GM18502 (cell line): ENCODE results near the gene RBBP5.

Source experiments
- ATAC-seq: cut with Tn5 transposase; IDR thresholded peaks from one replicate; pipeline ENCODE4 v1.9.1; 2021; ENCODE audit warnings: mild to moderate bottlenecking; ENCODE audit not compliant: unreplicated experiment, poor library complexity

Gene RBBP5

DNA sequence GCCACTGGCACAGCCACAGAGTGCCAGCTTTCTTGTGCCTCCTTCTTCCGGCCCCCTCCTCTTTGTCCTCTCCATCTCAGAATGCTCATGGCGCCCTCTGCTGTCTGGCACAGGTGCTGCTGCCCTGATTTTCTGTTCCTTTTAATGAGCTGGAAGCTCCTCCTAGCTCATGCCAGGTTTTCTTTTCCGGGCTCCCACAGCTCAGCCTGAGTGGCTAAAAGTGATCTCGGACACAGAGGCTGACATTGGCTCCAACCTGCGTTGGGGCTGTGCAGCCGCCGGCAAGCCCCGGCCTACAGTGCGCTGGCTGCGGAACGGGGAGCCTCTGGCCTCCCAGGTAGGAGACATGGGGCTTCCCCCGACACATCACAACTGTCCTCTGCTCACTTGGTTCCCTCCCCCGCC is 60.1 kb downstream of the RBBP5 start:
- no peak for ATAC-seq

DNA sequence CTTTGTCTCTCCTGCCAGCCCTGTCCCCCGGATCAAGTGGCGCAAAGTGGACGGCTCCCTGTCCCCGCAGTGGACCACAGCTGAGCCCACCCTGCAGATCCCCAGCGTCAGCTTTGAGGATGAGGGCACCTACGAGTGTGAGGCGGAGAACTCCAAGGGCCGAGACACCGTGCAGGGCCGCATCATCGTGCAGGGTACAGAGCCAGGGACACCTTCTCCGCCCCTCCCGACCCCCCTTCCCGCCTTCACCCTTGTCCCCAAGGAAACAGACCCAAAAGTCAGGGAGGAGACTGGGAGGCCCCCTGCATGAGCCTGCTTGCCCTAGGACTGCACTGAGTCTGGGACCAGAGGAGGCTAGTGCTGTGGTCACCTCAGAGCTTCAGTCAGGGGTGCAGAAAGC is 60.6 kb downstream of the RBBP5 start:
- no peak for ATAC-seq

DNA sequence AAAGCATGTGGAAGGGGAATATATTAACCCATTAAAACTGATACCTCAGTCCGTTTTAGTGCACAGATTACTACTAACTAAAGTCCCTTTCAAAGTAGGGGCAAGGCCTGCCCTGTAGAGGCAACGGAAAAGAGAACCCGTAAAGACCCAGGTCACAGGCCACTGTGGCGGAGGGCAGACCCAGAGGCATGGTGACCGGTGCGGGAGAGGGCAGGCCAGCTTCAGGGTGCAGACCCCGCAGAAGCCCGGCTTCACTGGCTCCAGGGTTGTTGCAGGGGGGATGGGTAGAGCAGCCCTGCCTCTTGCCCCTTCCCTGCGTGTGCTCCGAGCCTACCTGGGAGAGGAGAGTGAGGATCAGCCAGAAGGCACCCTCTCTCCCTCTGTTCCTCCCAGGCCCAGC is 61.0 kb downstream of the RBBP5 start:
- no peak for ATAC-seq

DNA sequence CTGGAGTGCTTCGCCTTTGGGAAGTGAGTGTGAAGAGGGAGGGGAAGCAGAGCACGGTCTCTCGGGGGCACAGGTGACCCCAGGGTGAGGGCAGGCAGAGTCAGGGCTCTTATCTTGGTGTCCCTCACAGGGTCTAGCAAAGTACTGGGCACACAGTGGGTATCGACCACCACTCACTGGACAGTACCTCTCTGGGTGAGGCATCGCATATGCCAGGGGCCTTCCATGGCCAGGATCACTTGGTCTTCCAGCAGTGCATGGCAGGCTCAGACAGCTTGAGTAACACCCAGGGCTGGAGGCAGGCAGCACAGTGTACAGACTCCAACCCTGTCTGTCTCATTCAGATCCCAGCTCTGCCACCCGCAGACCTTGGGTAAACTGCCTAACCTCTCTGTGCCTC is 62.1 kb downstream of the RBBP5 start:
- no peak for ATAC-seq

DNA sequence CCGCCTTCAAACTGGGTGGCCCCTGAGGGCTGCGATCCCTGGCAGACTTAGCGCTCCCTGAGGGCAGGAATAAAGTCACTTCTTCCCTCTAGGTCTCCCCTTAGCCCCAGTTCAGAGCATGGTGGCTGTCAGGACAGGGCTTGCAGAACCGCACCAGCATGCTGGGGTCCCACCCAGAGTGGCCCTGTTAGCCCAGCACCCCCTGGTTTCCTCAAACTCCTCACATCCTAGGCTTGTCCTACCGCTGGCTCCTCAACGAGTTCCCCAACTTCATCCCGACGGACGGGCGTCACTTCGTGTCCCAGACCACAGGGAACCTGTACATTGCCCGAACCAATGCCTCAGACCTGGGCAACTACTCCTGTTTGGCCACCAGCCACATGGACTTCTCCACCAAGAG is 62.9 kb downstream of the RBBP5 start:
- ATAC-seq = no peak

DNA sequence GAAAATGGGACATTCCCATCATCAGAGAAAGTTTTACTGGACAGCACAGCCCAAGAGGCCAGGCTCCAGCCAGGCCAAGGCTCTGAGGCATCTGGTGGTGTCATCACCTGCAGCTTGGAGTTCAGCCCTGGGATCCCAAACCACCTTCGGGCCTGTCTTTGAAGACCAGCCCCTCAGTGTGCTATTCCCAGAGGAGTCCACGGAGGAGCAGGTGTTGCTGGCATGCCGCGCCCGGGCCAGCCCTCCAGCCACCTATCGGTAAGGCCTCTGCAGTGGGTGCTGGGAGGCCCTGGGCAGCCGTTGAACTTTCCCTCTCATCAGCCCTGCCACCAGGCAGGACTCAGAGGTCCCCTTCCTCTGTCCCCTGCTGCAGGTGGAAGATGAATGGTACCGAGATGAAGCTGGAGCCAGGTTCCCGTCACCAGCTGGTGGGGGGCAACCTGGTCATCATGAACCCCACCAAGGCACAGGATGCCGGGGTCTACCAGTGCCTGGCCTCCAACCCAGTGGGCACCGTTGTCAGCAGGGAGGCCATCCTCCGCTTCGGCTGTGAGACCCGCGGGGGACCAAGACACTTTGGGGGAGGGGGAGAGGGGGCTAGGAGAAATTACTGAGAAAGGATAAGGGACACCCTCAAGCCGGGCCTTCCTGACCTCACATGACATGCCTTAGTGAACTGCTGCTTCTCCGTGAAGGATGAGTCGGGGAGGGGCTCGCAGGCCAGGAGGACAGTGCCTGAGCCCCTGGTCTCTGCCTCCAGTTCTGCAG is 63.8 kb downstream of the RBBP5 start:
- ATAC-seq = no peak

DNA sequence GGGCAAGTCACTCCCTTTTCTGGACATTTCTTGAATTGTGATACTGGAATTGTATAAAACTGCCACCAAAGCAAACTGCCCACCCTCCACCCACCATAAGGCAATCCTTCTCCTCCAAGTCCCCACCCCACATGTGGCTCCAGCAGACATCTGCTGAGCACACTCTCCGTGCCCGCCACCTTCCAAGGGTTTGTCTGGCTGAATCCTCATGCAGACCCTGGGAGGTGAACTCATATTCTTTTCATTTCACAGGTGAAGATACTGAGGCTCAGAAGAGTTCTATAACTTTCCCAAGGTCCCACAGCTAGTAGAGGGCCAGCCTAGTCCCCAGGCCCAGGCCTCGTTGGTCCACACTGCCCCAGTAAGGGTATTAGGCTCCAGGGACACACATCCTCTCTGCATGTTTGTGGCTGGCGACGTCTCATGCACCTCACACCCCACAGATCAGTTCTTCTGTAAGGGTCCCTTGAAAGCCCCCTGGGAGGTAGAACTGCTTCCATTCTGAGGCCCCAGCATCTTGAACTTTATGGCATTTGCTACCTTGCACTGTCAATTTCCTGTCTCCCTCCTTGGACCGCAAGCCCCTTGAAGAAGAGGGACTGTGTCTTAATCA is 64.7 kb downstream of the RBBP5 start:
- ATAC-seq = no peak

DNA sequence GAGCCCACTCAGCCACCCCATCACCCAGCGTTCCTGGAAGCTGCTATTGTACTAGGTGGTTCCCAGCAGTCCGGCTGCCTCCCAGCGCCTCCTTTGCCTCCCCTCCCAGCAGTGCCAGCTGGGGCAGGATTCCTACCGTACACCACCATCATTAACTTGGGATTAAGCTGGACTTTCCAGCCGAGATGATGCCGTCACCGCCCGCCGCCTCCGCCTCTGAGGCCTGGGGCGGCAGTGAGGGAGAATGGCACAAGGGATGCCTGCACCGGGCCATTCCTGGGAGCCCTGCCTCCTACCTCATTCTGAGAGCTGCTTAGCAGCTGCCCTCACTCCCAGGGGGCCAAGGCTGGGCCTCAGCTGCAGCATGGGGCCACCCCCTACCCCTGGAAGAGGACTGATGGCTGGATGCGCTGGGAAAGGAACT is 65.6 kb downstream of the RBBP5 start:
- ATAC-seq = no peak

DNA sequence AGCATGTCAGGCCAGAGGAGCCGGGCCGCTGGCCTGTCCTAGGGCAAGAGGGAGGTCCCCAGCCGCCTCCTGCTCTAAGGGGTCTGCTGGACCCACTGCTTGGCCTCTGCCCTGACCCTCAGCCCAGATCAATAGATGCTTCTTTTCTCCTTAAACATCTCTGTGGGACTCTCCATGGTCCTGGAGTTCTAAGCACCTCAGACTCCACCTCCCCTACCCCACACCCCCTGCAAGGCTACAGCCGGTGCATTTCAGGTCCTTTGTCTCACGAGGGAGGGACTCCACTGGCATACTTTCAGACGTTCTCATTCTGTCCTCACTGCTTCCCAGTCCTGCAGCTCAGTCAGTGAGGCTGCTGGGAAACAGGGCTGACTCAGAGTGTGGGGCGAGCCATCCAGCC is 67.8 kb downstream of the RBBP5 start:
- ATAC-seq = no peak

DNA sequence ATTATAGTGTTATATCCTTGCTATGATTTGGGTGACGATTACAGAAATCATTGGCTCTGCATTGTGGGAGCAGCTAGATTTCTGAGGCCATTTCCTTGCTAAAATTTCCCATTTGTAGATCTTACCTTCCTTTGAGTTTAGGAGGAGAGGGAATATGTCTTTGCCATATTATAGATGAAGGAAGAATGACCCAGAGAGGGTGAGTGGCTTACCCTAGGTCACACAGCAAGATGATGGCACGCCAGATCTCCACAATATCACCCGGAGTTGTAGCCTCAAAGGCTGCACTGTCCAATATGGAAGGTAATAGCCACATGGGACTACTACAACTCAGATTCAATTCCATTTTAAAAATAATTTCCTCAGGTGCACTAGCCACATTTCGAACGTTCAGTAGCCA is 68.5 kb downstream of the RBBP5 start:
- no peak for ATAC-seq

DNA sequence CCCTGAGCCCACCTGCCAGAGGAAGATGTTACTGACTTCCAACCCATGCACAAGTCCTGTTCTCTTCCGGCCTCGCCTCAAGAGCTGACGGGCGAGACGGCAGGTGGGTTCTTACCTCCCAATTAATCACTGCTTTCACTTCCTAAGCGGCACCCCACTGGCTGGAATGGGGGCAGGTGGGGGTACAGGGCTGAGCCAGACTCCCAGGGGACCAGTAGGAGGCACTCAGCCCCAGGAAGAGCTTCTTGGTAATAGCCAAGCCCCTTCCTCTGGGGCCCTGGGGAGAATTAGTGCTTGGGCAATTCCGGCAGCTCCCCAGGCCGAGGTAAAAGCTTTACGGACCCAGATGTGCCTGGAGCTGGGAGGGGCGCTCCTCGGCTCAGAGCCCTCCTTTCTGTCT is 69.1 kb downstream of the RBBP5 start:
- ATAC-seq = no peak

DNA sequence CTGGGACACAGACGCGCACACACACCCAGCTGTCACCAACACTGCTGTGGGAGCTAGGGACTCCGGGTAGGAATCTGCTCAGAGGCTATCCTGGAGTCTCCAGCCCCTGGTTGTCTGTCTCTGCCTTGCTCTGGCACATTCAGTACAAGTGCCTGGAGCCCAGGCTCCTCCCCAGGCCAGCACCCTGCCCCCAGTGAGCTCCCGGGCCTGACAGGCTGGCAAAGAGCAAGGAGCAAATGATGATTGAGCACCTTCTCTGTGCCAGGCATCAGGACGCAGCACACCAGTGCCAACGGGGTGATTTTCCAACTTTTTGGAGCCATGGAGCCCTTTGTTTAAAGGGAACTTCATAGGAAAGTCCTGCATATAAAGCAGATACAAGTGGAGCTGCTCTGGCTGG is 72.3 kb downstream of the RBBP5 start:
- no peak for ATAC-seq

DNA sequence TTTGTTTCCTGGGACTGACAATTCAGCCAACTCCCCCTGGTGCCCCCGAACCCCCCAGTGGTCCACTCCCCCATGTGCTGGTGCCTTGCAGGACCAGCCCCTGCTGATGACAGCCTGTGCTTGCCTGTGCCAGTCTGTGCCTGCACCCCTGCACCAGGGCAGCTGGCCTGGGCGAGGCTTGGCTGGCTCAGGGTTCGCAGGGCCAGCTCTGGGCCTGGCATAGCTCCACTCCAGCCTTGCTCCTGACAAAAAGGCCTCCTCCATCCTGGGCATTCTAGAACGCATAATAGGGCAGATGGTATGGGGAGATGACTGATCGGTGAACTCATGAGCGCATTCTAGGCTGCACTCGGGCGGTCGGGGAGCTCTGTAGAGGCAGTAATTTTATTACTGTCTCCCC is 73.4 kb downstream of the RBBP5 start:
- ATAC-seq = no peak

DNA sequence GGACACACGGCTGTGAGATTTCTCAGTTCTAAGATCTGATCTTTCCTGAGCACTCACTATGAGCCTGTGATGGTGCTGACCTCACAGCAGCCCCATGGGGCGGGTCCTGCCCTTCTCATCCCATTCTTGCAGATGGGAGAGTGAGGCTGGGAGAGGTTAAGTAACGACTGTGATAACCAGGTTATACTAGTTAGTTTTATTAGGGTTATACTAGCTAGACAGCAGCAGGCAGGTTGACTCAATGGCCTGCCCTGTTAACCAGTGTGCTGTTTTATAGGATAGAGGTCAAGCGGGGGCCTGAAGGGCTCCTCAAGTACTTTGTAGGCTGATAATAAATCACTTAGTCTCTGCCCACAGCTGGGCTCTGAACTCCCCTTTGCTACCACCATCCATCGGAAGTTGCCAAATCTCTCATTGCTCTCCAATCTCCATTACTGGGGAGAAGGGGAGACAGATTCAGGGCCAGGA is 74.0 kb downstream of the RBBP5 start:
- ATAC-seq = no peak

DNA sequence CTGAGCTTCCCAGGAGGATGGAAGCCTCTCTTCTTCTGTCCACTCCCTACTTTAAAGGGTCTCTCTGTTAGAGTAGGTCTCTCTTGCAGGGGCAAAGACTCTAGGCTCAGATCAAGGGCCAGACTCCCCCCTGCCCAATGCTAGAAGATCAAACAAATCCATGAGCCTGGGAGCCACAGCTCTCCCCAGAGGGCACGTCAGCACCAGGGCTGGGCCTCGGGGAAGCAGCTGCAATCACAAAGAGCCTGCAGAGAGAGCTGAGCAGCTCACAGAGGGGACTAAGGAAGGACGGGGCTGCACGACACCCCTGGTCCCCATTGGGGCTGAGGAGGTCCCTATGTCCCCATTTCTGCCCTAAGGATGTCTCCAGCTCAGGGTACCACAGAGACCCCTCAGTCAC is 74.9 kb downstream of the RBBP5 start:
- no peak for ATAC-seq

DNA sequence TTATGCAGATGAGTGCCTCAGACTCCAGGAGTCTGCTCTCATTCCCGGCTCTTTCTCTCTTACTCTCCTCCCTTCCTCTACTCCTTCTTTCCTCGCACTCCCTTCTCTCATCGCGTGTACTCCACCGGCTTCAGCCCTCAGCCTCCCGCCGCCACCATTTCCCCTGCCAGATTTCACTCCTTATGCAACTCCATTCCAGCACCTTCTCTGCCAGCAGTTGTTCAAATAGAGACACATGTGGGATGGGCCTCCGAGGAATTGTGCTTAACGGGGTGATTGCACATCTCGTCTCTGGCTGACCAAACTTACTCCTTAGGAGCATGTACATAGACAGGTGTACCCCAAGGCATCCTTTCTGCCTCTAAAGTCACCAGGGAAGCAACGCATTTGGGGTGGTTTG is 76.6 kb downstream of the RBBP5 start:
- ATAC-seq = no peak

DNA sequence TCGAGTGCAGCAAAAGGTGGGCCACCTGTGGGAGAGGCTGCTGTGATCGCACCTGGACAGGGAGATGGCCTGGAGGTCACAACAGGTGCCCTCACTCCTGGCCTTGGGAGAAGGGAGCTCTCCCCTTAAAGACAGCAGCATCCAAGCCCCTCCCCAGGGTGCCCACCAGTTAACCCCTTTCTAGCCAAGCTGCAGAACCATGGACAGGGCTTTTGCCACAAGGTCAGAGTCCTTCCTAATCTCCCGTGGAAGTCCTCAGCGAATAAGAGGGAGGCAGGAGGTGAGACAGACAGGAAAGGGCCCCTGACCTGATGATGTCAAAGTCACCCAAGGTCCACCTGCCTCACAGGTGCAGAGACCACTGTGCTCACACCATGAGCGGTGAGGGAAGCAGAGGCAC is 77.0 kb downstream of the RBBP5 start:
- ATAC-seq = no peak

DNA sequence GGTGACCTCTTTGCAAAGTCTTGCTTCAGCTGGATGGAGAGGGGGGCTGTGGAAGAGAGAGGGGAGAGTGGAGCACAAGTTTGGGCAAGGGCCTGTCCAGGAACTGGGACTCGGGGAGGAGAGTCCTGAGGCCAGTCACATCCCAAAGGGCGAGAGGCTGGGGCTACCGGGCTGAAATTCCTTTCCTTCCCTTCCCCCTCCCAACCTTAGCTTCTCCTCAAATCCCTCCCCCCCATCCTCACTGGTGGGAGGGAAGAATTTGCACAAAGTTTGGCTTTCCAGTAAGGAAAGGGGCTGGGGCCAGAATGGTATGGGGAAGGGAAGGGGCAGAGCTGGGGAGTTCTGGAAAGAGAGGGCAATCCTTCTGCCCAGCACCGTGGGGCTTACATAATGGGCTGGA is 77.9 kb downstream of the RBBP5 start:
- no peak for ATAC-seq

DNA sequence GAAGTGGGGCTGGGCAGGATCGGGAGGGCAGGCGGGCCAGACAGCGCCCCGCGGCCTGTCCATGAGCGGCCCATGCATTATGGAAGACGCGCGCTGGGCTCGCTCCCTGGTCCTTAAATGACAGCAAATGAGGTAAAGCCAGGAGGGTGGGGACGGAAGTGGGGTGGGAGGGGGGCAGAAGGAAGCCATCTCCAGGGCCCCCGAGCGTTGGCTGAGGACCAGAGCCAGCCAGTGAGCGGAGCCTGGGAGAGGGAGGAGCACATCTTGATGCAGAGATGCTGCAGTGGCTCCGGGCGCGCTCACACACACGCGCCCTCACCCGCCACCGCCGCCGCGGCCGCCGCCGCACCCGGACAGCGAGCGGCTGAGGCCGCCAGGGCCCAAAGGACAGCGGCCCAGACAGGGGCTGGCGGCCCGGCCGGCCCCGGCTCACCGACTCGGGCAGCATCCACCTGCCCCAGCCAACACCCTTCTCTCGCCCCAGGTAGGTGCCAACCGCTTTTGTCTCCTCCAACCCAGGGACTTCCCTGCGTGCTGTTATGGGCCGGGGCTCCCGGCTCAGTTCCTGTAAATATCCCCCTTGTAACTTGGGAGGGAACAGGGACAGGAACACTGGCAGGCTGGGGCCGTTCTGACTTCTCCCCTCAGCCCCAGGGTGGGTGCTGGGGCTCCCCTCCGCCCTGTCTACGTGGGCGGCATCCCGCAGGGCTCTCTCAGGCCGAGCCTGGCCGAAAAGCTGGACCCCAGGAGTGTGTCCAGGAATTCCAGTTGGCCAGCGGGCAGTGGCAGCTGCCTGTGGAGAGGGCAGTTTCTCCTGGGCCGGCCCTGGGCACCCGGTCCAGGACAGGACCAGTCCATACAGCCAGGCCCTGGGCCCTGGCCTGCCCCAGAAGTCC is 78.6 kb downstream of the RBBP5 start, which contains the start of gene CNTN2:
TSS of gene CNTN2 (plus strand) at position 302 of the 896 bp plus-strand sequence. CDS start 9,974 bp downstream, outside the sequence.
- ATAC-seq = no peak

DNA sequence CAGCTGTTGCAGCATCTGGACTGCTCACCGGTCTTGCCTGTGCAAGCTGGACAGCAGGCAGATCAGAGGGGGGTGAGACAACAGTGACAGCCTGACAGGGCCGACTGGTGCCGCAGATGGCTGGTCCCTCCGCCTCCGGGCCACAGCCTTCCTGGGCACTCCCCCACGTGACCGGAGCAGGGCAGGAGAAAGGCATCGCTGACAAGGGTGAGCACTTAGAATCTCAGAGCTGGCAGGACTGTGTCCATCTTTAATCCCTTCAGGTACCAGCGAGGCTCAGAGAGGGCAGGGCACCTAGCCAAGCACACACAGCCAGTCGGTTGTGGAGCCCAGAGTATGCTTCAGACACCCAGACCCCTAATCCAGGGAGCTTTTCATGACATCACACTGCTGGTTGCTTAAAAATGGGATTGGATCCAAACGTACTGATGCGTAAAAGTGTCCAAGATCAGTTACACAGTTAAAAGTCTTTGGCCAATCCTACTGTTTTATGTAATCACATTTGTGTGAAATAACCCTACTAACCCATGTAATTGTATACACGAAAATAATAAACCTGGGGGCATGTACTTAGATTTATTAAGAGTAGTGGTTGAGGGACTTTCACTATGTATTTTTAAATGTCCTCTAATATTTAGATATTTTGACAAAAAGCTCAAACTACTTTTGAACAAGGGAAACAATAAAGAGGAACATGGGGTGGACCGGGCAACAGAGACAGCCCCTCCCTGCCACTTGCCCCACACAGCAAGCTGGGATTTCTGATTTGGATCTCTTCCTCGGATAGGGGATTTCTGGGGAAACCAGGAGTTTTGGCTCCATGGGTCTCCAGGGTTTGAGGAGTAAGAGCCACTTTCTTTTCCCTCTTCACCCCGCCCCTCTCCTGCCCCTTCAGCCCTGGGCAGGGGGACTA is 79.5 kb downstream of the RBBP5 start:
- no peak for ATAC-seq
